HepG2 (cell line): ENCODE results near the gene RAB1B. TPM values are rescaled to one million over a fixed set of nuclear protein-coding genes. Genes with fewer than 3 reads are reported as not detected.

Experiments
- AHR ChIP-seq: IDR thresholded peaks from 2 replicates; pipeline ENCODE4 v1.6.1; 2018; ENCODE audit warnings: missing genetic modification reagents, missing compliant biosample characterization
- ATF2 ChIP-seq: sonication (generic); formaldehyde crosslinking; IDR thresholded peaks from 2 replicates; pipeline ENCODE4 v1.4.0; 2020; ENCODE audit warnings: missing genetic modification reagents
- ATF7 ChIP-seq, 2 experiments: fragments of 450-650 bp in 1 of 2; sonication (generic) in 1 of 2; formaldehyde crosslinking in 1 of 2; IDR thresholded peaks; 2 replicates each; pipeline versions ENCODE4 v1.4.0 to v1.6.1; 2016 to 2020; ENCODE audit warnings: antibody characterized with exemption in 1 of 2, mild to moderate bottlenecking in 1 of 2, missing genetic modification reagents in 1 of 2
- BRF2 ChIP-seq: sonication (generic); formaldehyde crosslinking; IDR thresholded peaks from 2 replicates; pipeline ENCODE4 v1.8.1; 2022; ENCODE audit warnings: mild to moderate bottlenecking, missing genetic modification reagents
- ELF1 ChIP-seq: sonication (generic); formaldehyde crosslinking; IDR thresholded peaks from 2 replicates; pipeline ENCODE4 v1.4.0; 2020; ENCODE audit warnings: missing genetic modification reagents
- HDAC1 ChIP-seq: sonication (generic); formaldehyde crosslinking; IDR thresholded peaks from 2 replicates; pipeline ENCODE4 v1.5.1; 2020; ENCODE audit warnings: mild to moderate bottlenecking, missing genetic modification reagents
- HMG20B ChIP-seq: conservative IDR thresholded peaks from 2 replicates; pipeline ENCODE4 v1.6.1; 2016; ENCODE audit warnings: missing genetic modification reagents, missing compliant biosample characterization
- IRF9 ChIP-seq: sonication (generic); formaldehyde crosslinking; IDR thresholded peaks from 2 replicates; pipeline ENCODE4 v1.8.0; 2022; ENCODE audit warnings: missing genetic modification reagents, mild to moderate bottlenecking, borderline replicate concordance
- KDM2A ChIP-seq: sonication (generic); formaldehyde crosslinking; IDR thresholded peaks from 2 replicates; pipeline ENCODE4 v1.4.0; 2020; ENCODE audit warnings: low read depth, missing genetic modification reagents, borderline replicate concordance
- PHF5A ChIP-seq: IDR thresholded peaks from one replicate; pipeline ENCODE4 v1.6.1; 2018; ENCODE audit warnings: low read depth, missing genetic modification reagents; ENCODE audit not compliant: unreplicated experiment
- SCMH1 ChIP-seq: sonication (generic); formaldehyde crosslinking; IDR thresholded peaks from 2 replicates; pipeline ENCODE4 v1.9.0; 2021; ENCODE audit warnings: missing genetic modification reagents, mild to moderate bottlenecking, borderline replicate concordance
- SP140L ChIP-seq: sonication (generic); formaldehyde crosslinking; IDR thresholded peaks from 2 replicates; pipeline ENCODE4 v1.4.0; 2020; ENCODE audit warnings: missing genetic modification reagents, borderline replicate concordance
- TEF ChIP-seq: sonication (generic); formaldehyde crosslinking; IDR thresholded peaks from 2 replicates; pipeline ENCODE4 v1.5.0; 2020; ENCODE audit warnings: missing genetic modification reagents
- THAP7 ChIP-seq: sonication (generic); formaldehyde crosslinking; IDR thresholded peaks from 2 replicates; pipeline ENCODE4 v1.8.1; 2023; ENCODE audit warnings: mild to moderate bottlenecking, missing genetic modification reagents
- TMF1 ChIP-seq: sonication (generic); formaldehyde crosslinking; IDR thresholded peaks from 2 replicates; pipeline ENCODE4 v1.8.1; 2022; ENCODE audit warnings: low read depth, missing genetic modification reagents
- YEATS2 ChIP-seq: sonication (generic); formaldehyde crosslinking; IDR thresholded peaks from 2 replicates; pipeline ENCODE4 v1.4.0; 2020; ENCODE audit warnings: missing genetic modification reagents, borderline replicate concordance
- ZFP91 ChIP-seq: sonication (generic); formaldehyde crosslinking; IDR thresholded peaks from 2 replicates; pipeline ENCODE4 v1.9.0; 2022; ENCODE audit warnings: missing genetic modification reagents, mild to moderate bottlenecking, borderline replicate concordance
- ZNF138 ChIP-seq: sonication (generic); formaldehyde crosslinking; IDR thresholded peaks from 2 replicates; pipeline ENCODE4 v1.5.0; 2020; ENCODE audit warnings: mild to moderate bottlenecking, low read depth, missing genetic modification reagents
- ZNF207 ChIP-seq: fragments of 450-650 bp; IDR thresholded peaks from 2 replicates; pipeline ENCODE4 v1.6.1; 2016; ENCODE audit warnings: antibody characterized with exemption, borderline replicate concordance
- ZNF235 ChIP-seq: sonication (generic); formaldehyde crosslinking; IDR thresholded peaks from 2 replicates; pipeline ENCODE4 v1.8.1; 2023; ENCODE audit warnings: mild to moderate bottlenecking, missing genetic modification reagents, borderline replicate concordance
- ZNF460 ChIP-seq: sonication (generic); formaldehyde crosslinking; IDR thresholded peaks from 2 replicates; pipeline ENCODE4 v1.5.1; 2020; ENCODE audit warnings: missing genetic modification reagents, mild to moderate bottlenecking, borderline replicate concordance
- ZNF567 ChIP-seq: sonication (generic); formaldehyde crosslinking; IDR thresholded peaks from 2 replicates; pipeline ENCODE4 v1.8.1; 2023; ENCODE audit warnings: mild to moderate bottlenecking, missing genetic modification reagents, borderline replicate concordance
- polyA plus RNA-seq, 8 experiments: library from polyadenylated mRNA; depleted of rRNA in 3 of 8; stranded (reverse) in 7 of 8; unstranded in 1 of 8; fragments of >200 nt; fragmentation: Illumina TruSeq in 4 of 8; extraction: Trizol in 4 of 8; gene quantifications; 2 replicates each; pipeline versions ENCODE4 v1.2.1 to v1.2.3, GENCODE V29; 2011 to 2016; ENCODE audit warnings: low read depth in 4 of 8, missing spikeins in 1 of 8, mixed read lengths in 1 of 8; ENCODE audit not compliant: insufficient read depth in 1 of 8
- total RNA-seq, 5 experiments: library from RNA; depleted of rRNA; stranded (reverse); fragments of >200 nt; fragmentation: Illumina TruSeq; extraction: Trizol; gene quantifications; 2 replicates each; pipeline ENCODE4 v1.2.3, GENCODE V29; 2016; ENCODE audit warnings: low read depth in 1 of 5

Gene RAB1B
- total and polyA plus RNA-seq, 2 of the 13 experiments (the other 11 are each of a cell fraction or from before 2014, with no cell fraction given) = 77.9 to 87.9 TPM

GRCh38 chr11:66313321-66314185, 45.1 kb downstream of the RAB1B start (continued):
- TF ChIP-seq AHR (no peak), HDAC1 (CRISPR knock-in tag) (no peak; the same call in 1 of the 2 replicates), ELF1 (CRISPR knock-in tag) (no peak), ZNF235 (CRISPR knock-in tag) (no peak), ZNF460 (CRISPR knock-in tag) (no peak), TEF (no peak), IRF9 (CRISPR knock-in tag) (no peak; the same call in 1 of the 2 replicates), TMF1 (CRISPR knock-in tag) (no peak), YEATS2 (CRISPR knock-in tag) (no peak), ZNF138 (CRISPR knock-in tag) (no peak), KDM2A (CRISPR knock-in tag) (no peak; the same call in 1 of the 2 replicates), SCMH1 (CRISPR knock-in tag) (no peak), ZFP91 (CRISPR knock-in tag) (peak; percentile 47; the same call in 1 of the 2 replicates), ZNF207 (no peak), PHF5A (CRISPR knock-in tag) (no peak), ATF2 (CRISPR knock-in tag) (no peak), THAP7 (CRISPR knock-in tag) (no peak), ZNF567 (CRISPR knock-in tag) (no peak), BRF2 (no peak), ATF7 (IDR thresholded peaks at IDR 0.05) (no peak), ATF7 (CRISPR knock-in tag; IDR thresholded peaks at IDR 0.05) (no peak), SP140L (no peak), HMG20B (CRISPR knock-in tag) (no peak)
